GM12878 (cell line): ENCODE measurements around the gene CEP295NL. TPM values are rescaled to one million over a fixed set of nuclear protein-coding genes. Genes with fewer than 3 reads are reported as not detected.

ENCODE experiments used
- ATAC-seq: fragments of 200-7000 bp; cut with Tn5 transposase; 3 replicates; pipeline ENCODE4 v1.9.1; 2020; ENCODE audit warnings: mild to moderate bottlenecking, moderate library complexity
- BruUV-seq: library from RNA; stranded (reverse); fragments of 400-500 nt; replicated peaks from 2 replicates; lab custom pipeline; 2021; lab: Mats Ljungman, UMichigan
- CTCF ChIA-PET: fragments of 300-600 bp; sonication (Branson Sonifier 250); formaldehyde crosslinking; extraction: SDS; loops from one replicate; lab custom pipeline; 2021; ENCODE audit warnings: inconsistent platforms; lab: Yijun Ruan, JAX
- POLR2A ChIA-PET: fragments of 350-600 bp; formaldehyde crosslinking; extraction: SDS; loops from one replicate; lab custom pipeline; 2021; ENCODE audit warnings: inconsistent platforms; lab: Charles Lee
- RAD21 ChIA-PET: fragments of 300-600 bp; sonication (Branson Sonifier 250); formaldehyde crosslinking; loops from one replicate; lab custom pipeline; 2023; ENCODE audit warnings: antibody characterized with exemption; ENCODE audit not compliant: unreplicated experiment; lab: Charles Lee
- SMC1A ChIA-PET: fragments of 300-600 bp; sonication (Branson Sonifier 250); formaldehyde crosslinking; loops from one replicate; lab custom pipeline; 2023; ENCODE audit not compliant: unreplicated experiment, uncharacterized antibody; lab: Charles Lee
- DNase-seq: peaks from one replicate; pipeline ENCODE4 v3.0.0-alpha.2; 2011; ENCODE audit warnings: low read depth, low spot score
- FAIRE-seq: peaks from 3 replicates; lab custom pipeline; 2011; peaks lifted over from hg19 to GRCh38; lab: Jason Lieb, UNC
- H2AFZ ChIP-seq: 2 replicates; pipeline ENCODE4 v1.6.0; 2011; ENCODE audit warnings: low read depth, low read length, control low read depth; ENCODE audit not compliant: control insufficient read depth
- H3K27ac ChIP-seq: 2 replicates; pipeline ENCODE4 v1.5.1; 2011; ENCODE audit warnings: control low read depth; ENCODE audit not compliant: control insufficient read depth, insufficient read depth
- H3K27me3 ChIP-seq, 2 experiments: replicated peaks in 1 of 2; 2 replicates each; pipeline versions ENCODE4 v1.6.0 to v1.6.1; 2011; ENCODE audit warnings: low read length in 1 of 2; ENCODE audit not compliant: control insufficient read depth in 2 of 2, insufficient read depth in 2 of 2
- H3K36me3 ChIP-seq, 2 experiments: 2 replicates each; pipeline ENCODE4 v1.5.1; 2011; ENCODE audit warnings: low read length in 1 of 2; ENCODE audit not compliant: control insufficient read depth in 2 of 2, insufficient read depth in 2 of 2
- H3K4me1 ChIP-seq: 2 replicates; pipeline ENCODE4 v1.6.1; 2011; ENCODE audit warnings: mild to moderate bottlenecking, low read length, moderate library complexity, mixed read lengths; ENCODE audit not compliant: control insufficient read depth, insufficient read depth
- H3K4me2 ChIP-seq: 2 replicates; pipeline ENCODE4 v1.6.0; 2011; ENCODE audit warnings: control low read depth; ENCODE audit not compliant: control insufficient read depth, insufficient read depth
- H3K4me3 ChIP-seq: fragments of 200-600 bp; sonication (generic); 2 replicates; pipeline ENCODE4 v1.5.1; 2016
- H3K79me2 ChIP-seq: 2 replicates; pipeline ENCODE4 v1.6.0; 2011; ENCODE audit warnings: low read length; ENCODE audit not compliant: control insufficient read depth, insufficient read depth
- H3K9ac ChIP-seq: 2 replicates; pipeline ENCODE4 v1.8.0; 2011; ENCODE audit warnings: low read length, control low read depth, mixed read lengths; ENCODE audit not compliant: control insufficient read depth, insufficient read depth
- H3K9me3 ChIP-seq: replicated peaks from 3 replicates; pipeline ENCODE4 v1.5.1; 2011; ENCODE audit warnings: mild to moderate bottlenecking, low read length; ENCODE audit not compliant: control insufficient read depth, insufficient read depth
- H4K20me1 ChIP-seq: 2 replicates; pipeline ENCODE4 v1.6.0; 2011; ENCODE audit not compliant: control insufficient read depth, insufficient read depth
- CREB1 ChIP-seq: IDR thresholded peaks from 2 replicates; pipeline ENCODE4 v1.6.1; 2012; ENCODE audit warnings: low read depth, mild to moderate bottlenecking, inconsistent platforms
- KLF5 ChIP-seq: fragments of 450-650 bp; IDR thresholded peaks from 2 replicates; pipeline ENCODE4 v1.6.1; 2014; ENCODE audit warnings: mild to moderate bottlenecking; ENCODE audit not compliant: partially characterized antibody
- MAX ChIP-seq: IDR thresholded peaks from 2 replicates; pipeline ENCODE4 v1.6.1; 2012; ENCODE audit warnings: low read depth, low read length, improper control_type of control experiment
- MTA2 ChIP-seq: fragments of 450-650 bp; IDR thresholded peaks from 2 replicates; pipeline ENCODE4 v1.6.1; 2016; ENCODE audit warnings: low read depth, mild to moderate bottlenecking, moderate library complexity
- MYB ChIP-seq: fragments of 150-350 bp; IDR thresholded peaks from 2 replicates; pipeline ENCODE4 v1.6.1; 2014; ENCODE audit warnings: mild to moderate bottlenecking, low read depth, low read length, borderline replicate concordance
- NFXL1 ChIP-seq: fragments of 450-650 bp; IDR thresholded peaks from 2 replicates; pipeline ENCODE4 v1.6.1; 2017; ENCODE audit warnings: antibody characterized with exemption, mild to moderate bottlenecking, borderline replicate concordance
- NR2C1 ChIP-seq: fragments of 450-650 bp; IDR thresholded peaks from 2 replicates; pipeline ENCODE4 v1.6.1; 2017; ENCODE audit warnings: antibody characterized with exemption, mild to moderate bottlenecking, moderate library complexity
- POLR2AphosphoS2 ChIP-seq: IDR thresholded peaks from 2 replicates; pipeline ENCODE4 v1.6.1; 2011; ENCODE audit warnings: low read depth, mild to moderate bottlenecking, low read length, improper control_type of control experiment, moderate library complexity
- RB1 ChIP-seq: fragments of 450-650 bp; formaldehyde crosslinking; IDR thresholded peaks from 2 replicates; pipeline ENCODE4 v1.6.1; 2017; ENCODE audit warnings: mild to moderate bottlenecking, borderline replicate concordance
- RELA ChIP-seq: fragments of 450-650 bp; IDR thresholded peaks from 2 replicates; pipeline ENCODE4 v1.8.0; 2014; ENCODE audit warnings: borderline replicate concordance; ENCODE audit not compliant: partially characterized antibody
- SMAD5 ChIP-seq: IDR thresholded peaks from 2 replicates; pipeline ENCODE4 v1.6.1; 2016; ENCODE audit warnings: antibody characterized with exemption, low read depth
- SMARCA5 ChIP-seq: fragments of 450-650 bp; IDR thresholded peaks from 2 replicates; pipeline ENCODE4 v1.6.1; 2017; ENCODE audit warnings: mild to moderate bottlenecking
- STAT1 ChIP-seq: fragments of 450-650 bp; conservative IDR thresholded peaks from 2 replicates; pipeline ENCODE4 v1.6.1; 2014; ENCODE audit warnings: antibody characterized with exemption, mild to moderate bottlenecking
- ZBTB4 ChIP-seq: fragments of 450-650 bp; formaldehyde crosslinking; IDR thresholded peaks from 2 replicates; pipeline ENCODE4 v1.4.0; 2022; ENCODE audit warnings: mild to moderate bottlenecking, moderate library complexity
- ZNF24 ChIP-seq: fragments of 450-650 bp; IDR thresholded peaks from 2 replicates; pipeline ENCODE4 v1.6.1; 2017; ENCODE audit warnings: antibody characterized with exemption, mild to moderate bottlenecking
- WGBS: methylation state at CpG from one replicate; pipeline ENCODE4 v1.1.6; 2016; ENCODE audit warnings: low lambda C conversion rate; ENCODE audit not compliant: insufficient replicate concordance, insufficient coverage; ENCODE audit errors: missing lambda C conversion rate; 5-methylcytosine and 5-hydroxymethylcytosine counted together
- in situ Hi-C: fragments of 300-500 bp; cut with MboI; formaldehyde crosslinking; loops from 9 replicates; pipeline ENCODE4 v1.14.3; 2018; ENCODE audit warnings: mixed read lengths
- intact Hi-C: fragments of 100-400 bp; cut with micrococcal nuclease; formaldehyde crosslinking; loops from one replicate; pipeline ENCODE4 v1.14.2; 2022; ENCODE audit not compliant: unreplicated experiment
- polyA plus RNA-seq, 11 experiments: library from polyadenylated mRNA; depleted of rRNA in 4 of 11; unstranded in 6 of 11; stranded (reverse) in 5 of 11; fragments of >200 nt; fragmentation: Nextera tagmentation in 4 of 11; fragmentation: Illumina TruSeq in 1 of 11; extraction: Ambion mirVana in 4 of 11; extraction: Trizol in 1 of 11; gene quantifications; 1 replicate in 1 of 11; 2 replicates in 10 of 11; pipeline versions ENCODE4 v1.2.1 to v1.2.3, GENCODE V29; 2011 to 2016; ENCODE audit warnings: inconsistent platforms in 2 of 11, missing spikeins in 2 of 11, low read depth in 1 of 11
- total RNA-seq, 4 experiments: library from RNA; depleted of rRNA in 3 of 4; stranded (reverse); fragments of >200 nt in 3 of 4; fragmentation: Illumina TruSeq in 1 of 4; extraction: Trizol in 1 of 4; gene quantifications; 2 replicates each; pipeline versions ENCODE4 v1.2.1 to v1.2.3, GENCODE V29; 2013 to 2021

CEP295NL gene
- total and polyA plus RNA-seq, 10 of the 15 experiments (the other 5 are each of a cell fraction or from before 2014, with no cell fraction given), result not detected

GRCh38 chr17:78885956-78886355 is 17.0 kb downstream of the CEP295NL start:
- H3K9me3 ChIP-seq, result no peaks in the 10 kb centered on the region
- in situ Hi-C loops (no loop called here), intact Hi-C loops (no loop called here)
- TF ChIP-seq POLR2AphosphoS2 (no peak), ZNF24 (no peak), RB1 (no peak), SMARCA5 (no peak), CREB1 (no peak), SMAD5 (no peak), STAT1 (no peak), MYB (no peak), MAX (no peak), NFXL1 (no peak), ZBTB4 (CRISPR knock-in tag) (no peak), MTA2 (no peak), NR2C1 (no peak), KLF5 (no peak), RELA (no peak)
- BruUV-seq, result no TSS peak
- H4K20me1 ChIP-seq, result no peaks in the 10 kb centered on the region
- H3K4me1 ChIP-seq, result peaks cover 35% of the 10 kb centered on the region
- ATAC-seq, result no peak
- no peaks in the 10 kb centered on the region for H3K36me3 ChIP-seq
- 9% methylated on average over 8 of the region's 8 CpGs for WGBS
- no peak overlapping the region for H3K9ac ChIP-seq
- H3K27me3 ChIP-seq, result no peaks in the 10 kb centered on the region; a peak in 1 of 4 replicates
- no peak overlapping the region for H3K27ac ChIP-seq
- no peak overlapping the region for H3K4me2 ChIP-seq
- SMC1A ChIA-PET, result no interaction called here
- no peak for FAIRE-seq
- CTCF ChIA-PET, result interaction anchor here (1.0 kb wide), 1 partner anchor 8 kb away, joined by 3 read pairs; no protein-coding TSS in a partner anchor
- no peaks in the 10 kb centered on the region for H3K79me2 ChIP-seq
- POLR2A ChIA-PET, result no interaction called here
- no peak overlapping the region for H3K4me3 ChIP-seq
- RAD21 ChIA-PET, result no interaction called here
- DNase-seq, result no peak
- no peak overlapping the region for H2AFZ ChIP-seq
